Measurements from ENCODE around the gene GRIN2A.

Gene GRIN2A

GRCh38 chr16:10181196-10182162 is 749 bp downstream of the GRIN2A start:
- peak; percentile 57 for DNase-seq

GRCh38 chr16:10180771-10181163 is 1.5 kb downstream of the GRIN2A start:
- no peak for DNase-seq

GRCh38 chr16:10180042-10180770 is 2.0 kb downstream of the GRIN2A start:
- no peak for DNase-seq

- DNase-seq: no peak
These were observed 3.7 kb downstream of the GRIN2A start for GRCh38 chr16:10178526-10178925.

GRCh38 chr16:10178080-10178479 is 4.1 kb downstream of the GRIN2A start:
- DNase-seq: peak; percentile 12

- DNase-seq: peak; percentile 75
These were observed 9.2 kb downstream of the GRIN2A start for GRCh38 chr16:10172848-10173655.

- DNase-seq: no peak
These were observed 11.0 kb downstream of the GRIN2A start for GRCh38 chr16:10171221-10171620.

- DNase-seq: peak; percentile 31
These were observed 12.3 kb downstream of the GRIN2A start for GRCh38 chr16:10169904-10170410.

GRCh38 chr16:10169031-10169430 is 13.2 kb downstream of the GRIN2A start:
- DNase-seq: no peak

GRCh38 chr16:10168258-10168657 is 14.0 kb downstream of the GRIN2A start:
- DNase-seq: peak; percentile 72

- no peak for DNase-seq
These were observed 16.6 kb downstream of the GRIN2A start for GRCh38 chr16:10165643-10166042.

GRCh38 chr16:10162981-10163380 is 19.2 kb downstream of the GRIN2A start:
- DNase-seq: no peak

GRCh38 chr16:10156099-10156498 is 26.1 kb downstream of the GRIN2A start:
- peak; percentile 78 for DNase-seq

GRCh38 chr16:10154389-10154788 is 27.8 kb downstream of the GRIN2A start:
- DNase-seq: no peak

GRCh38 chr16:10153985-10154384 is 28.2 kb downstream of the GRIN2A start:
- DNase-seq: no peak

- no peak for DNase-seq
These were observed 30.5 kb downstream of the GRIN2A start for GRCh38 chr16:10151718-10152117.

- DNase-seq: no peak
These were observed 31.3 kb downstream of the GRIN2A start for GRCh38 chr16:10150906-10151305.

GRCh38 chr16:10145542-10146035 is 36.6 kb downstream of the GRIN2A start:
- DNase-seq: no peak

GRCh38 chr16:10141671-10142070 is 40.6 kb downstream of the GRIN2A start:
- no peak for DNase-seq

- no peak for DNase-seq
These were observed 43.3 kb downstream of the GRIN2A start for GRCh38 chr16:10138881-10139280.

GRCh38 chr16:10137341-10137740 is 44.9 kb downstream of the GRIN2A start:
- no peak for DNase-seq

- DNase-seq: no peak
These were observed 45.3 kb downstream of the GRIN2A start for GRCh38 chr16:10136916-10137315.

Data from fibroblast of skin of abdomen (primary cell).